Keratinocyte (primary cell): Measurements from ENCODE around the gene PRKAG2. TPM values are rescaled to one million over a fixed set of nuclear protein-coding genes. Genes with fewer than 3 reads are reported as not detected.

Source experiments
- DNase-seq: peaks from one replicate; pipeline ENCODE4 v3.0.0-alpha.2; 2011; ENCODE audit warnings: low read depth, missing footprints, low spot score
- FAIRE-seq: peaks from 2 replicates; lab custom pipeline; 2011; peaks lifted over from hg19 to GRCh38; lab: Jason Lieb, UNC
- H2AFZ ChIP-seq: 2 replicates; pipeline ENCODE4 v1.6.0; 2012; ENCODE audit warnings: low read length, control low read depth, inconsistent platforms; ENCODE audit not compliant: control insufficient read depth
- H3K27ac ChIP-seq: 2 replicates; pipeline ENCODE4 v1.5.1; 2011; ENCODE audit warnings: low read length; ENCODE audit not compliant: control insufficient read depth, insufficient read depth
- H3K27me3 ChIP-seq: 3 replicates; pipeline ENCODE4 v1.6.0; 2011; ENCODE audit warnings: low read length; ENCODE audit not compliant: control insufficient read depth, insufficient read depth; ENCODE audit errors: extremely low read depth
- H3K36me3 ChIP-seq, 2 experiments: 2 replicates in 1 of 2; 3 replicates in 1 of 2; pipeline ENCODE4 v1.5.1; 2011; ENCODE audit warnings: low read length in 2 of 2, mild to moderate bottlenecking in 1 of 2; ENCODE audit not compliant: control insufficient read depth in 2 of 2, insufficient read depth in 2 of 2; ENCODE audit errors: extremely low read depth in 1 of 2
- H3K4me1 ChIP-seq: 3 replicates; pipeline ENCODE4 v1.5.1; 2011; ENCODE audit warnings: low read length; ENCODE audit not compliant: control insufficient read depth, insufficient read depth; ENCODE audit errors: extremely low read depth
- H3K4me2 ChIP-seq: 3 replicates; pipeline ENCODE4 v1.6.0; 2011; ENCODE audit warnings: low read depth, low read length; ENCODE audit not compliant: control insufficient read depth, insufficient read depth; ENCODE audit errors: extremely low read depth
- H3K4me3 ChIP-seq, 3 experiments: fragments of 200-600 bp in 1 of 3; sonication (generic) in 1 of 3; 2 replicates in 2 of 3; 3 replicates in 1 of 3; pipeline ENCODE4 v1.5.1; 2011 to 2016; ENCODE audit warnings: low read length in 3 of 3, mild to moderate bottlenecking in 3 of 3, control low read depth in 2 of 3, inconsistent platforms in 1 of 3, low read depth in 1 of 3, mixed read lengths in 1 of 3, mixed run types in 1 of 3, moderate library complexity in 1 of 3; ENCODE audit not compliant: control insufficient read depth in 2 of 3, insufficient read depth in 2 of 3; ENCODE audit errors: extremely low read depth in 1 of 3
- H3K79me2 ChIP-seq: 2 replicates; pipeline ENCODE4 v1.6.0; 2012; ENCODE audit warnings: low read length; ENCODE audit not compliant: control insufficient read depth, insufficient read depth
- H3K9ac ChIP-seq: 3 replicates; pipeline ENCODE4 v1.6.0; 2011; ENCODE audit warnings: low read length; ENCODE audit not compliant: control insufficient read depth, insufficient read depth; ENCODE audit errors: extremely low read depth
- H3K9me1 ChIP-seq: 3 replicates; pipeline ENCODE4 v1.6.0; 2011; ENCODE audit warnings: low read length; ENCODE audit not compliant: control insufficient read depth, insufficient read depth; ENCODE audit errors: extremely low read depth
- H3K9me3 ChIP-seq: 2 replicates; pipeline ENCODE4 v1.5.1; 2012; ENCODE audit warnings: low read depth, low read length; ENCODE audit not compliant: control insufficient read depth
- H4K20me1 ChIP-seq: 3 replicates; pipeline ENCODE4 v1.6.0; 2011; ENCODE audit warnings: low read length; ENCODE audit not compliant: control insufficient read depth, insufficient read depth; ENCODE audit errors: extremely low read depth
- EZH2 ChIP-seq: IDR thresholded peaks from one replicate; pipeline ENCODE4 v1.6.1; 2012; ENCODE audit warnings: inconsistent platforms, mild to moderate bottlenecking, low read length, moderate library complexity
- dilution Hi-C: fragments of 300-500 bp; cut with MboI; formaldehyde crosslinking; loops from one replicate; pipeline ENCODE4 v1.7.0; 2020; ENCODE audit warnings: low sequenced_read_pairs; ENCODE audit not compliant: extremely low pct_ligation_motif_present
- polyA plus RNA-seq, 5 experiments: library from polyadenylated mRNA; depleted of rRNA in 3 of 5; stranded (reverse) in 3 of 5; stranded (forward) in 1 of 5; unstranded in 1 of 5; fragments of >200 nt; gene quantifications; 1 replicate in 1 of 5; 2 replicates in 3 of 5; 3 replicates in 1 of 5; pipeline versions ENCODE4 v1.2.1 to v1.2.3, GENCODE V29; 2011 to 2012; ENCODE audit warnings: missing spikeins in 2 of 5, low read depth in 1 of 5, low replicate concordance in 1 of 5
- TF ChIP-seq, protein P1 (sequence below), 3 experiments: IDR thresholded peaks in 1 of 3; conservative IDR thresholded peaks in 1 of 3; optimal IDR thresholded peaks in 1 of 3; 2 replicates in 2 of 3; 3 replicates in 1 of 3; pipeline versions ENCODE3 to v1.5.1; 2011; ENCODE audit warnings: low read length in 3 of 3, mild to moderate bottlenecking in 3 of 3, moderate library complexity in 2 of 3, control low read depth in 1 of 3, inconsistent platforms in 1 of 3; ENCODE audit not compliant: insufficient read depth in 2 of 3; ENCODE audit errors: extremely low read depth in 1 of 3

PRKAG2 gene
- polyA plus RNA-seq, 1 donor (not counting 4 experiments of a cell fraction or from before 2014, with no cell fraction given): 39.5 TPM

DNA sequence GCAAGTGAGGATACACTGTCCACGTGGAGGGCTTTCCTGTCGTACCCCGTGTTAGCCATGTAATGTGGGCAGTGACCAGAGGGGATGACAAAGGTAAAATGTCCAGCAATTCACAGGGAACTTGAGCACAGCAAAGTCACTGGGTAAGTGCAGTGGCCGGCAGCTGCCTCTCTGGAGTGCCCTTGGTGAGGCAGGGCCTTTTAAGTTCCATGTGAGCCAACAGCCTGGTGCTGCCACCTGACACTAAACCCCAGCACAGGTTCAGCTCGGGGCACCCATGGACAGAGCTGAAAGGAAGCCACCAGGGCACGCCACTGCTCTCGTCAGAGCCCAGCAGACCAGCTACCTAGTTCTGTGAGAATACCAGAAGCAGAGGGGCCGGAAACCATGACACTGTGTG, 168.3 kb downstream of the PRKAG2 start:
- Histone ChIP-seq H3K9ac (no peak overlapping the region), H3K27me3 (no peaks in the 10 kb centered on the region), H3K4me3 (no peak overlapping the region), H3K9me3 (no peaks in the 10 kb centered on the region), H3K36me3 (no peaks in the 10 kb centered on the region), H3K27ac (no peak overlapping the region), H3K4me2 (no peak overlapping the region), H3K9me1 (no peaks in the 10 kb centered on the region), H2AFZ (no peak overlapping the region), H3K79me2 (no peaks in the 10 kb centered on the region), H4K20me1 (no peaks in the 10 kb centered on the region), H3K4me1 (peaks cover 17% of the 10 kb centered on the region)
- FAIRE-seq: no peak
- DNase-seq: no peak
- dilution Hi-C loops: no loop called here
- no peak for TF ChIP-seq EZH2
- TF ChIP-seq, protein P1, sequence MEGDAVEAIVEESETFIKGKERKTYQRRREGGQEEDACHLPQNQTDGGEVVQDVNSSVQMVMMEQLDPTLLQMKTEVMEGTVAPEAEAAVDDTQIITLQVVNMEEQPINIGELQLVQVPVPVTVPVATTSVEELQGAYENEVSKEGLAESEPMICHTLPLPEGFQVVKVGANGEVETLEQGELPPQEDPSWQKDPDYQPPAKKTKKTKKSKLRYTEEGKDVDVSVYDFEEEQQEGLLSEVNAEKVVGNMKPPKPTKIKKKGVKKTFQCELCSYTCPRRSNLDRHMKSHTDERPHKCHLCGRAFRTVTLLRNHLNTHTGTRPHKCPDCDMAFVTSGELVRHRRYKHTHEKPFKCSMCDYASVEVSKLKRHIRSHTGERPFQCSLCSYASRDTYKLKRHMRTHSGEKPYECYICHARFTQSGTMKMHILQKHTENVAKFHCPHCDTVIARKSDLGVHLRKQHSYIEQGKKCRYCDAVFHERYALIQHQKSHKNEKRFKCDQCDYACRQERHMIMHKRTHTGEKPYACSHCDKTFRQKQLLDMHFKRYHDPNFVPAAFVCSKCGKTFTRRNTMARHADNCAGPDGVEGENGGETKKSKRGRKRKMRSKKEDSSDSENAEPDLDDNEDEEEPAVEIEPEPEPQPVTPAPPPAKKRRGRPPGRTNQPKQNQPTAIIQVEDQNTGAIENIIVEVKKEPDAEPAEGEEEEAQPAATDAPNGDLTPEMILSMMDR (optimal IDR thresholded peaks at IDR 0.05 in 1 of 3, IDR thresholded peaks at IDR 0.05 in 1 of 3, conservative IDR thresholded peaks at IDR 0.05 in 1 of 3; ENCODE audit: extremely low read depth in 1 of 3, insufficient read depth in 2 of 3, low read length in 3 of 3): no peak

DNA sequence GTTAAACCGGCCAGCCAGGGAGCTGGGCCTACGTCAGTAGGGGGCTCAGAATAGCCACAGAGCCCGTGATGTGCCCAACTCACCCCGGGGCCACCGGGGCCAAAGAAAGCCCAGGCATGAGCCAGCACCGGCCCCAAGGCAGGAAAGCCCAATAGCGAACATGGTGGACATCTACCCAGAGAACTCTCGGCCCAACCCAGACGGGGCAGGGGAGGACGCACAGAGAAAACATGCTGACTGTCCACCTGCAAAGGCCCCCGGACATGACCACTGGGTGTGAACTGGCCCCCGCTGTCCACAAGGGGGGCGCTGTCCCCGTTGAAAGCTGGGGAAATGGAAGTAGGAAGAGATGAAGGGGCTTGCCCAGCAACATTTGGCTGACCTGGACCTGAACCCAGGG, 169.2 kb downstream of the PRKAG2 start:
- Histone ChIP-seq H2AFZ (no peak overlapping the region), H3K4me3 (no peak overlapping the region), H3K27me3 (no peaks in the 10 kb centered on the region), H3K27ac (no peak overlapping the region), H3K36me3 (no peaks in the 10 kb centered on the region), H3K9me1 (no peaks in the 10 kb centered on the region), H4K20me1 (no peaks in the 10 kb centered on the region), H3K79me2 (no peaks in the 10 kb centered on the region), H3K4me2 (no peak overlapping the region), H3K9ac (no peak overlapping the region), H3K4me1 (peaks cover 17% of the 10 kb centered on the region), H3K9me3 (no peaks in the 10 kb centered on the region)
- DNase-seq: no peak
- no peak for TF ChIP-seq EZH2
- TF ChIP-seq, protein P1 (optimal IDR thresholded peaks at IDR 0.05 in 1 of 3, IDR thresholded peaks at IDR 0.05 in 1 of 3, conservative IDR thresholded peaks at IDR 0.05 in 1 of 3; ENCODE audit: extremely low read depth in 1 of 3, insufficient read depth in 2 of 3, low read length in 3 of 3): no peak
- no peak for FAIRE-seq
- dilution Hi-C loops: no loop called here
